PFSK-1 (cell line): ENCODE measurements around the gene UFC1.

Experiments used
- FOXP2 ChIP-seq: optimal IDR thresholded peaks from 2 replicates; pipeline ENCODE3; 2011; ENCODE audit warnings: borderline replicate concordance, control low read depth, inconsistent platforms; ENCODE audit not compliant: insufficient read depth; ENCODE audit errors: extremely low read length, extremely low read depth
- POLR2AphosphoS5 ChIP-seq: IDR thresholded peaks from 2 replicates; pipeline ENCODE4 v1.6.1; 2012; ENCODE audit warnings: low read depth, mild to moderate bottlenecking, control low read depth, low read length, moderate library complexity
- SIN3A ChIP-seq: IDR thresholded peaks from 2 replicates; pipeline ENCODE4 v1.6.1; 2012; ENCODE audit warnings: mild to moderate bottlenecking, low read length, moderate library complexity, borderline replicate concordance; ENCODE audit not compliant: insufficient read depth
- TAF1 ChIP-seq: IDR thresholded peaks from 2 replicates; pipeline ENCODE4 v1.6.1; 2012; ENCODE audit warnings: low read length, control low read depth, borderline replicate concordance; ENCODE audit not compliant: insufficient read depth
- TF ChIP-seq, protein P1 (sequence below), 2 experiments: IDR thresholded peaks; 2 replicates each; pipeline versions ENCODE4 v1.6.1 to v1.8.0; 2011 to 2012; ENCODE audit warnings: low read depth in 2 of 2, low read length in 2 of 2, control low read depth in 1 of 2, inconsistent platforms in 1 of 2, mild to moderate bottlenecking in 1 of 2, moderate library complexity in 1 of 2; ENCODE audit not compliant: insufficient read depth in 1 of 2

DNA sequence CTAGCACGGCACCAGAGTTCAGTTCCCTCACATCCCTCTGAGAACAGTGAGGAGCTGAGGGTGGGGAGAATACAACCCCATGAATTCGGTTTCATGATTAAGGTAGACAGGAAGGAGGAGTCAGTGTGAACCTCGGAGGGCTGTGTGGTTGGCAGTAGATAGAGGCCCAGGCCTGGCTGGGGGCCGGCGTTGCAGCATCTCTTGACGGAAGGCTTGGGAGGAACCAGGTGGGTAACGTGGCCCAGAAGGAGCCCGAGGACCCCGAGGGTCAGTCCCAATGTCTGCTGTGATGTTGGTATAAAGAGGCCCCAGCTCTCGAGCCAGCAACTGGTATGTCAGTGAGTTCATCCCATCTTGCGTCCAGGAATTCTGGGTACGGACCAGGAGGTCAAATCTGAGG lies 17.9 kb downstream of the UFC1 start:
- TF ChIP-seq POLR2AphosphoS5: no peak
- TF ChIP-seq, protein P1, sequence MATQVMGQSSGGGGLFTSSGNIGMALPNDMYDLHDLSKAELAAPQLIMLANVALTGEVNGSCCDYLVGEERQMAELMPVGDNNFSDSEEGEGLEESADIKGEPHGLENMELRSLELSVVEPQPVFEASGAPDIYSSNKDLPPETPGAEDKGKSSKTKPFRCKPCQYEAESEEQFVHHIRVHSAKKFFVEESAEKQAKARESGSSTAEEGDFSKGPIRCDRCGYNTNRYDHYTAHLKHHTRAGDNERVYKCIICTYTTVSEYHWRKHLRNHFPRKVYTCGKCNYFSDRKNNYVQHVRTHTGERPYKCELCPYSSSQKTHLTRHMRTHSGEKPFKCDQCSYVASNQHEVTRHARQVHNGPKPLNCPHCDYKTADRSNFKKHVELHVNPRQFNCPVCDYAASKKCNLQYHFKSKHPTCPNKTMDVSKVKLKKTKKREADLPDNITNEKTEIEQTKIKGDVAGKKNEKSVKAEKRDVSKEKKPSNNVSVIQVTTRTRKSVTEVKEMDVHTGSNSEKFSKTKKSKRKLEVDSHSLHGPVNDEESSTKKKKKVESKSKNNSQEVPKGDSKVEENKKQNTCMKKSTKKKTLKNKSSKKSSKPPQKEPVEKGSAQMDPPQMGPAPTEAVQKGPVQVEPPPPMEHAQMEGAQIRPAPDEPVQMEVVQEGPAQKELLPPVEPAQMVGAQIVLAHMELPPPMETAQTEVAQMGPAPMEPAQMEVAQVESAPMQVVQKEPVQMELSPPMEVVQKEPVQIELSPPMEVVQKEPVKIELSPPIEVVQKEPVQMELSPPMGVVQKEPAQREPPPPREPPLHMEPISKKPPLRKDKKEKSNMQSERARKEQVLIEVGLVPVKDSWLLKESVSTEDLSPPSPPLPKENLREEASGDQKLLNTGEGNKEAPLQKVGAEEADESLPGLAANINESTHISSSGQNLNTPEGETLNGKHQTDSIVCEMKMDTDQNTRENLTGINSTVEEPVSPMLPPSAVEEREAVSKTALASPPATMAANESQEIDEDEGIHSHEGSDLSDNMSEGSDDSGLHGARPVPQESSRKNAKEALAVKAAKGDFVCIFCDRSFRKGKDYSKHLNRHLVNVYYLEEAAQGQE (IDR thresholded peaks at IDR 0.05; ENCODE audit: insufficient read depth in 1 of 2, low read depth in 2 of 2, low read length in 2 of 2): no peak
- TF ChIP-seq SIN3A: no peak
- TF ChIP-seq TAF1: no peak
- no peak for TF ChIP-seq FOXP2
